Stimulated activated CD8-positive, alpha-beta memory T cell treated with anti-CD3 and anti-CD28 coated beads, Interleukin-7, amount 100 ng/mL, for 4 hours (primary cell): ENCODE results near the gene SLC22A13.
"Not testable (repeated sequence)": the region's sequence is repeated elsewhere in the genome, so short reads cannot be mapped to it uniquely, and the experiment has no call there.

Experiments
- DNase-seq, 2 donors: peaks; one replicate each; pipeline ENCODE4 v3.0.0-alpha.2; 2020; ENCODE audit warnings: low read depth in 2 of 2

The SLC22A13 gene

GRCh38 chr3:38264779-38265178, 833 bp upstream of the SLC22A13 start:
- no peak for DNase-seq

- no peak for DNase-seq
Measured at GRCh38 chr3:38266810-38267209, 1.2 kb downstream of the SLC22A13 start.

GRCh38 chr3:38267662-38268061, 2.0 kb downstream of the SLC22A13 start:
- DNase-seq, result no peak

- DNase-seq, result no peak
Measured at GRCh38 chr3:38268087-38268486, 2.5 kb downstream of the SLC22A13 start.

DNA sequence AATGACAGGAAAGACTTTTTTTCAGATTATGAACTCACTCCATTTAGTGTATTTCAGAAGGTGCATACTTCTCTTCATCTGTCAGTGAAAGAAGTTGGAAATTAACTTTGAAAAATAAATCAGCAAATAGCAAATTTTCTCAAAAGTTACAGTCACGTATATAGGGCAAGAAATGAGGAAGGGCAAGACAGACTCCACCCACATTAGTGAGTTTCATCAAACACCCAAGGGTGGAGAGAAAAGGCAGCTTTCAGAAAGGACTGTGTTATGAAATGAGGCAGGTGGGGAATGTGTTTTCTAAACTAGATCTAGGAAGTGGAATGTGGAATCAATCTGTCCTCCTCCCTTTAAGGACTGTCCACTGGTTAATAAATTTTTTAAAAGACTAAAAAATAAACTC, 2.9 kb downstream of the SLC22A13 start:
- DNase-seq, result no peak

- DNase-seq, result no peak
Measured at GRCh38 chr3:38270606-38271005, 5.0 kb downstream of the SLC22A13 start.

- DNase-seq, result no peak
Measured at GRCh38 chr3:38271553-38271952, 5.9 kb downstream of the SLC22A13 start.

DNA sequence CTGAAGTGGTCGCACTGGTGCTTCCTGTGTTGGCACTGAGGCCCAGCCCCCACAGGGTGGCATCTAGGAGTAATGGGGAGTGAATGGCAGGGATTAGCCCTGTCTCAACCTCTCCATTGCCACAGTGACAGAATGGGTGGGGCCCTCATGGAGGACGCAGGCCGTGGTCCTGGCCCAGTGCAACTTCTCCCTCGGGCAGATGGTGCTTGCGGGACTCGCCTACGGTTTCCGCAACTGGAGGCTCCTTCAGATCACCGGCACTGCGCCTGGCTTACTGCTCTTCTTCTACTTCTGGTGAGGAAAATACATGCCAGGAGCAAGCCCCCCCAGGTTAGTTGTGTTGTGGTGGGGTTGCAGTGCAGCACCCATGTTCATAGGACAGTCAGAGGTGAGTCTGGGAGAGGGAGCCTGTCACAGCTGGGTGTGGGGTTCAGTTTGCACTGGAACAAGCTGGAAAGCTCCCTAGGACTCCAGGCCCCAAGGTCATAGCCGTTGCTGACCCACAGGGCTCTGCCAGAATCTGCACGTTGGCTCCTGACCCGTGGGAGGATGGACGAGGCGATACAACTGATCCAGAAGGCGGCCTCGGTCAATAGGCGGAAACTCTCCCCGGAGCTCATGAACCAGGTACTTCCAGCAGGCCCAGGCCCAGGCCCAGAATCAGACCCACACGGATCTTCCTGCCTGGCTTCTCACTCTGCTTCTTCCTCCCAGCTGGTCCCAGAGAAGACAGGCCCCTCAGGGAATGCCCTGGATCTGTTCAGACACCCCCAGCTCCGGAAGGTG, 9.4 kb downstream of the SLC22A13 start:
- no peak for DNase-seq

- no peak for DNase-seq
Measured at GRCh38 chr3:38275658-38276057, 10.0 kb downstream of the SLC22A13 start.

- no peak for DNase-seq
Measured at GRCh38 chr3:38276081-38276916, 10.7 kb downstream of the SLC22A13 start.

DNA sequence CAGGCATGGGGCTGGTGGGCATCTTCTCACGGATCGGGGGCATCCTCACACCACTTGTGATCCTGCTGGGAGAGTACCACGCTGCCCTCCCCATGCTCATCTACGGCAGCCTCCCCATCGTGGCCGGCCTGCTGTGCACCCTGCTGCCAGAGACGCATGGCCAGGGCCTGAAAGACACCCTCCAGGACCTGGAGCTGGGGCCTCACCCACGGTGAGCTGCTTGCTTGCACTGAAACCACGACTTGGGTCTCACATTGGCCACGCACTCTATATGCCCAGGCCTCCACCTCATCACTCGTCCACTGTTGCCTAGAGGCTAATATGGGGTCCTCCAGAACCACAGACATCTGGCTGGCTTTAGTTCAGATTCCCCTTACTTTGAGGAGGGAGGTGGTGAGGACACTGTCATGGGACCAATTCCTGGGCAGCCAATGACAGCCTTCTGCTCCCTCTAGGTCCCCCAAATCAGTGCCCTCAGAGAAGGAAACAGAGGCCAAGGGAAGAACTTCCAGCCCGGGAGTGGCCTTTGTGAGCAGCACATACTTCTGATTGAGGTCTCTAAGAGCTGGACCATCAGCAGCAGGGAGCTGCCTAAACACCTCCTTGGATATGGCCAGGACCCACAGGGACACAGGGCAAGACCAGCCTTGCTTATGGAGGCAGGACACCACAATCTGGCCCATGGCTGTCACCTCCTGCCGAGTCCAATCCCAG, 11.5 kb downstream of the SLC22A13 start:
- DNase-seq, result no peak

GRCh38 chr3:38278841-38279240, 13.2 kb downstream of the SLC22A13 start:
- DNase-seq, result no peak

- DNase-seq, result no peak
Measured at GRCh38 chr3:38281895-38282686, 16.5 kb downstream of the SLC22A13 start, which contains the start of gene SLC22A14. TSS of gene SLC22A14 (plus strand) at chr3:38282294. CDS start at chr3:38306027, 23,733 bp downstream.

DNA sequence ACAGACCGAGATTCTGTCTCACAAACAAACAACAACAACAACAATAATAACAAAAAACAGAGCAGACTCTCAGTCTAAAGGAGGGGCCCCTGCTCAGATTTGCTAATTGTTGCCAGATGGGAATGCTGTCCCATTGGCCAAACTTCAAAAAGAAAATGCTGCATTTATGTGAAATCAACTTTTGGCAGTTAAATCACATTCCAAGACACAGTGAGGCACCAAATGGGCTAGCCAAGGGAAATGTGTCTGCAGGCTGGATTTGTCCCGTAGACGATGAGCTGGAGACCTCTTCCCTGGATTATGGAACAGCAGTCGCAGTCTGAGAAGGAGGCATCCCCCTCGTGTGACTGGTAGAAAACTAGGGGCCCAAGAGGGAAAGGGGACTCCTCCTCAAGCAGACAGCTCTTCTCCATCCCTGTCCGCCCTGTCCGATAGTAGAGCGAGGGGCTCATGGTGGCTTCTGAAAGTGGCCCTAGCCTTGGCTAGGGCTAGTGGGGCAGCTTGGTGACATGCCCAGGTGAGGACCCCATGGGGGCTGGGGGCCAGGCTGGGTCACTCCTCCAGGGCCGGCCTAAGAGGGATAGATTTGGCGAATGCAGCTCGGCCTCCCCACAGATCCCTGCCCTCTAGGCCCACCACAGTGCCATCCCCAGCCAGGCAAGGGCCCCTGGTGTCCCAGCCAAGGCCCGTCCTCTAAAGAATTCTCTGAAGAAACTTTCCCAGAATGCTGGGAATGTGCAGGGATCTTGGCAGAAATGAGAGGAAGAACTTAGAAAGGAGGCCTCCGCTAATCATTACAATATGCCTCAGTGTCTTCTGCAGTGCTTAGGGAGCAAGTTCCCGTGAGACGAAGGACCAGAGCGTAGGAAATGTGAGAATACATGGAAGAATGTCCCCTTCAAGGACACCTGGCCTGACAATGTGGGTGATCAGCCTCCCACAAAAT, 18.5 kb downstream of the SLC22A13 start:
- DNase-seq, result no peak

DNA sequence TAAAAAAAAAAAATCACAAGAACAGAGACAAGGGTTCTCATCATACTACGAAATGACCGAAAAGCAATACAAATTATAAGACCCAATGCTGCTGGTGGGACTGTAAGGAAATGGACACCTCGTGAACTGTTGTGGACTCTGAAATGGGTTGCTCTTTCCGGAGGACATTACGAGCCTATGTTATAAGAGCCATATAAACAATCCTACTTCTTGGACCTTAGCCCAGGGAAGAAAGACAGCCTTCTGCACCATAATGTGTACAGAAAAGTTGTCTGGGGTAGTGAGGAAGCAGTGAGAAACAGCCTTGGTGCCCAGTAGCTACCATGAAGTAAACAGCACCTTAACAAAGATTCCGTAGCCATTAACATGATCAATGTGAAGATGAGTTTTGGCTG, 19.1 kb downstream of the SLC22A13 start:
- DNase-seq, result no peak

GRCh38 chr3:38289286-38290217, 23.9 kb downstream of the SLC22A13 start:
- DNase-seq, result not testable (repeated sequence)

DNA sequence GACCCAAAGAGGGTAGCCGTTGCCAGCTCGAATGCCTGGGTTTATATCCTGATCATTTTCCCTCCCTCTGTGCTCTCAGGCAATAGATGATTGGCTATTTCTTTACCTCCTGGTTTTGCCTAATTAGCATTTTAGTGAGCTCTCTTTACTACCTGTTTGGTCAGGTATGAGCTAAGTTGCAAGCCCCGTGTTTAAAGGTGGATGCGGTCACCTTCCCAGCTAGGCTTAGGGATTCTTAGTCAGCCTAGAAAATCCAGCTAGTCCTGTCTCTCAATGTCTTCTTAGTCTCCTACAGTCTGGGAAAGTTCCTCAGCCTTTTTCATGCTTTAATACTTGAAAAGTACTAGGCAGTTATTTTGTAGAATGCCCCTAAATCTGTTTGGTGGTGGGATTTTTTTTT, 31.4 kb downstream of the SLC22A13 start:
- not testable (repeated sequence) for DNase-seq

DNA sequence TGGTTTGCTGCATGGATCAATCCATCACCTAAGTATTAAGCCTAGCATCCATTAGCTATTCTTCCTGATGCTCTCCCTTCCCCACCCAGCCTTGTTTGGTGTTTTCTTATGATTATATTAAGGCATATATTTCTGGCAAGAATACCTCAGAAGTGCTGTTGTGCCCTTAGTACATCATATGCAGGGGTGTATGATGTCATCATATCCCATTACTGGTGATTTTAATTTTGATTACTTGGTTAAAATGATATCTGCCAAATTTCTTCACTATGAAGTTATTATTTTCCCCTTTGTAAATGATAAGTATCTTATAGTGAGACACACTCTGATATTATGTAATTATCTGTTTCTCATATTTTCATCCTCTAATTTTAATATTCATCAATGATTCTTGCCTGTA, 31.9 kb downstream of the SLC22A13 start:
- DNase-seq, result no peak
